Left colon (tissue), 2 donors: ENCODE measurements around the gene CTTN. TPM values are rescaled to one million over a fixed set of nuclear protein-coding genes. Genes with fewer than 3 reads are reported as not detected.
"Not testable (repeated sequence)": the region's sequence is repeated elsewhere in the genome, so short reads cannot be mapped to it uniquely, and the experiment has no call there.

Experiments
- ATAC-seq: fragments of 200-7000 bp; cut with Tn5 transposase; one replicate; pipeline ENCODE4 v1.9.1; 2020; ENCODE audit warnings: mild to moderate bottlenecking, moderate library complexity
- DNase-seq, 2 donors: peaks; one replicate each; pipeline ENCODE4 v3.0.0-alpha.2; 2020
- intact Hi-C, 2 donors: fragments of 100-400 bp; cut with DNase I in 1 of 2; cut with micrococcal nuclease in 1 of 2; formaldehyde crosslinking; loops; one replicate each; pipeline versions ENCODE4 v1.11.2 to v1.14.0; 2022; cut with DNase I, micrococcal nuclease
- total RNA-seq, 2 donors: library from RNA; stranded (reverse); fragmentation: NEBNext Ultra II Directional; extraction: Animal tissue kit (Norgen Biotek cat#: 25700); gene quantifications; one replicate each; pipeline ENCODE4 v1.2.1, GENCODE V29; 2021
- donor health status: DM: no; HTN: no; CAD: no.
- donor health status: DM: yes; HTN: yes; CAD: no.

CTTN gene
- total RNA-seq, 2 donors from 2014 or later, result 279 to 312 TPM

GRCh38 chr11:70377645-70378044 lies 20.7 kb upstream of the CTTN start:
- ATAC-seq, result no peak
- no peak for DNase-seq
- intact Hi-C loops, result no loop called here

GRCh38 chr11:70378506-70379134 lies 19.7 kb upstream of the CTTN start:
- intact Hi-C loops, result no loop called here
- no peak for DNase-seq
- ATAC-seq, result no peak

- DNase-seq, result no peak
- intact Hi-C loops, result no loop called here
- no peak for ATAC-seq
Measured at GRCh38 chr11:70381350-70381749, 17.0 kb upstream of the CTTN start.

GRCh38 chr11:70381872-70382861 lies 16.2 kb upstream of the CTTN start:
- ATAC-seq, result no peak
- intact Hi-C loops, result no loop called here
- DNase-seq, result no peak

- DNase-seq (no peak), ATAC-seq (no peak)
- intact Hi-C loops, result no loop called here
Measured at GRCh38 chr11:70383664-70384565, 14.4 kb upstream of the CTTN start.

GRCh38 chr11:70384566-70385152 lies 13.7 kb upstream of the CTTN start:
- ATAC-seq, result no peak
- intact Hi-C loops, result no loop called here
- DNase-seq, result no peak

GRCh38 chr11:70387564-70387963 lies 10.8 kb upstream of the CTTN start:
- DNase-seq (no peak), ATAC-seq (no peak)
- intact Hi-C loops, result no loop called here

GRCh38 chr11:70389201-70389600 lies 9.1 kb upstream of the CTTN start:
- no peak for DNase-seq
- ATAC-seq, result no peak
- intact Hi-C loops, result no loop called here

GRCh38 chr11:70390882-70391281 lies 7.4 kb upstream of the CTTN start:
- ATAC-seq, result not testable (repeated sequence)

GRCh38 chr11:70394211-70394950 lies 3.9 kb upstream of the CTTN start:
- no peak for ATAC-seq
- intact Hi-C loops, result no loop called here
- no peak for DNase-seq

More at GRCh38 chr11:70390882-70391281, 7.4 kb upstream of the CTTN start:
- DNase-seq, intact Hi-C loops: not testable (repeated sequence)

GRCh38 chr11:70397336-70397982 lies 870 bp upstream of the CTTN start:
- ATAC-seq (peak; percentile 30), DNase-seq (peak in 1 of 2 donors; percentile 26)
- intact Hi-C loops, result no loop called here

- intact Hi-C loops, result no loop called here
- peak; percentile 26 to 34 for DNase-seq
- ATAC-seq, result peak; percentile 18
Measured at GRCh38 chr11:70398834-70399680, 728 bp downstream of the CTTN start.

GRCh38 chr11:70399681-70400112 lies 1.4 kb downstream of the CTTN start:
- DNase-seq, result peak; percentile 58 to 83
- intact Hi-C loops, result no loop called here
- peak; percentile 48 for ATAC-seq

GRCh38 chr11:70400643-70401042 lies 2.3 kb downstream of the CTTN start:
- ATAC-seq (no peak), DNase-seq (peak in 1 of 2 donors; percentile 19)
- intact Hi-C loops, result no loop called here

- DNase-seq (no peak), ATAC-seq (no peak)
- intact Hi-C loops, result no loop called here
Measured at GRCh38 chr11:70402016-70402415, 3.7 kb downstream of the CTTN start.

GRCh38 chr11:70402685-70403084 lies 4.4 kb downstream of the CTTN start:
- ATAC-seq, result no peak
- DNase-seq, result no peak
- intact Hi-C loops, result no loop called here

- ATAC-seq, result no peak
- no peak for DNase-seq
- intact Hi-C loops, result no loop called here
Measured at GRCh38 chr11:70404244-70404643, 5.9 kb downstream of the CTTN start.
